Spleen (tissue), 13 donors: ENCODE results near the gene CAMK2N2. TPM values are rescaled to one million over a fixed set of nuclear protein-coding genes. Genes with fewer than 3 reads are reported as not detected.
A peak's percentile ranks its signal among the peaks of the same experiment; 100 is the strongest.

Source experiments
- DNase-seq: peaks from one replicate; pipeline ENCODE4 v3.0.0-alpha.2; 2020
- H3K27ac ChIP-seq, 8 donors: fragments of 200-600 bp; sonication (generic) in 7 of 8; 1 replicate in 4 of 8; 2 replicates in 4 of 8; pipeline versions ENCODE4 v1.5.0 to v1.8.0; 2016 to 2021; ENCODE audit warnings: inconsistent platforms in 4 of 8, mild to moderate bottlenecking in 4 of 8, moderate library complexity in 1 of 8
- H3K27me3 ChIP-seq, 7 donors: fragments of 200-600 bp; sonication (generic) in 6 of 7; replicated peaks in 1 of 7; 1 replicate in 4 of 7; 2 replicates in 3 of 7; pipeline versions ENCODE4 v1.5.0 to v1.8.0; 2016 to 2021; ENCODE audit warnings: inconsistent platforms in 3 of 7, mild to moderate bottlenecking in 1 of 7
- H3K36me3 ChIP-seq, 6 donors: fragments of 200-600 bp; sonication (generic) in 5 of 6; 1 replicate in 4 of 6; 2 replicates in 2 of 6; pipeline versions ENCODE4 v1.5.0 to v1.8.0; 2016 to 2021; ENCODE audit warnings: inconsistent platforms in 2 of 6
- H3K4me1 ChIP-seq, 6 donors: fragments of 200-600 bp; sonication (generic) in 5 of 6; 1 replicate in 3 of 6; 2 replicates in 3 of 6; pipeline versions ENCODE4 v1.5.0 to v1.8.0; 2016 to 2021; ENCODE audit warnings: inconsistent platforms in 3 of 6
- H3K4me3 ChIP-seq, 8 donors: fragments of 200-600 bp; sonication (generic) in 7 of 8; 1 replicate in 4 of 8; 2 replicates in 4 of 8; pipeline versions ENCODE4 v1.5.0 to v1.8.0; 2016 to 2021; ENCODE audit warnings: inconsistent platforms in 4 of 8, mild to moderate bottlenecking in 4 of 8, moderate library complexity in 2 of 8
- H3K9me3 ChIP-seq, 8 donors: fragments of 200-600 bp; sonication (generic) in 7 of 8; 1 replicate in 4 of 8; 2 replicates in 4 of 8; pipeline versions ENCODE4 v1.5.0 to v1.8.0; 2016 to 2021; ENCODE audit warnings: inconsistent platforms in 4 of 8
- CTCF ChIP-seq, 11 experiments: fragments of 200-600 bp in 7 of 11; fragments of 450-650 bp in 4 of 11; sonication (generic) in 4 of 11; IDR thresholded peaks in 8 of 11; conservative IDR thresholded peaks in 3 of 11; 1 replicate in 7 of 11; 2 replicates in 4 of 11; pipeline versions ENCODE4 v1.4.0 to v1.8.0; 2016 to 2021; ENCODE audit warnings: antibody characterized with exemption in 11 of 11, inconsistent platforms in 4 of 11, mild to moderate bottlenecking in 1 of 11
- POLR2A ChIP-seq, 3 donors: fragments of 450-650 bp; IDR thresholded peaks; one replicate each; pipeline ENCODE4 v1.5.1; 2017; ENCODE audit warnings: antibody characterized with exemption in 3 of 3, mild to moderate bottlenecking in 1 of 3
- POLR2AphosphoS5 ChIP-seq, 3 donors: sonication (generic); formaldehyde crosslinking; IDR thresholded peaks; one replicate each; pipeline ENCODE4 v1.5.1; 2017; ENCODE audit warnings: antibody characterized with exemption in 3 of 3
- WGBS, 5 donors: extraction: QIAGEN DNeasy Blood & Tissue Kit in 3 of 5; methylation state at CpG; one replicate each; pipeline versions ENCODE4 v1.1.5 to v1.1.7; 2013 to 2018; 5-methylcytosine and 5-hydroxymethylcytosine counted together
- intact Hi-C: fragments of 100-400 bp; cut with DNase I; formaldehyde crosslinking; loops from one replicate; pipeline ENCODE4 v1.15.0; 2023; ENCODE audit warnings: low total_unique reads
- long read RNA-seq, 2 donors: transcript quantifications; one replicate each; lab custom pipeline, GENCODE V29; 2026
- polyA plus RNA-seq, 3 donors: library from polyadenylated mRNA; stranded (reverse); fragments of 200-250 nt; gene quantifications; one replicate each; pipeline ENCODE4 v1.2.1, GENCODE V29; 2013
- total RNA-seq, 7 donors: library from RNA; depleted of rRNA in 3 of 7; stranded (reverse); fragments of >200 nt in 3 of 7; fragmentation: NEBNext Ultra II Directional in 4 of 7; extraction: Animal tissue kit (Norgen Biotek cat#: 25700) in 4 of 7; gene quantifications; one replicate each; pipeline versions ENCODE4 v1.1.0 to v1.2.1, GENCODE V29; 2016 to 2021
- donor health status: healthy with polysubstance abuse.
- donor health status: DM: no; HTN: no; CAD: no; lungs with moderate emphysema.
- donor health status: DM: no; HTN: no; CAD: no.
- donor health status: Bipolar disorder and iron deficiency.
- donor health status: healthy.
- donor health status: DM: no; HTN: no; CAD: no.
- donor health status: DM: yes; HTN: yes; CAD: no.

Gene CAMK2N2
- total RNA-seq: under 1 TPM in 1 of 7 donors, not detected in 6; 0.35 TPM
- polyA plus RNA-seq: under 1 TPM in 1 of 3 donors, not detected in 2; 0.08 TPM
- long read RNA-seq, donor 1: 0 reads
- long read RNA-seq, donor 2, partial matches to known transcripts: 0 of 1 reads
- long read RNA-seq, donor 2, other reads (novel, unspliced or antisense): 0 of 1 reads

- peak; percentile 85 for DNase-seq
- intact Hi-C loops: no loop called here
- WGBS, 5 donors: 0 to 2% (median 1%) methylated on average over 10 to 67 of the region's 67 CpGs
Measured at GRCh38 chr3:184261270-184261853, at the start of gene CAMK2N2. TSS of gene CAMK2N2 (minus strand) at chr3:184261553. CDS start at chr3:184261285, 268 bp downstream.

GRCh38 chr3:184308744-184309143, 47.4 kb upstream of the CAMK2N2 start:
- H3K36me3 ChIP-seq: peaks cover 14 to 67% (median 57%) of the 10 kb centered on the region in 6 donors
- 72 to 78% (median 74%) methylated on average over 7 of the region's 7 CpGs for WGBS, 5 donors
- intact Hi-C loops: no loop called here
- DNase-seq: no peak
- peaks cover 0 to 3% (median 2%) of the 10 kb centered on the region in 6 donors for H3K4me1 ChIP-seq
- H3K9me3 ChIP-seq: no peaks in the 10 kb centered on the region
- no peak for TF ChIP-seq POLR2A (IDR thresholded peaks at IDR 0.05)
- no peak for TF ChIP-seq CTCF (IDR thresholded peaks at IDR 0.05 in 8 of 11, conservative IDR thresholded peaks at IDR 0.05 in 3 of 11)
- TF ChIP-seq POLR2AphosphoS5 (IDR thresholded peaks at IDR 0.05): no peak
- no peaks in the 10 kb centered on the region for H3K27me3 ChIP-seq
- no peak overlapping the region for H3K4me3 ChIP-seq
- no peak overlapping the region for H3K27ac ChIP-seq

More at GRCh38 chr3:184261270-184261853, at the start of gene CAMK2N2:
- Histone ChIP-seq H3K27me3 (peaks cover 3 to 82% (median 55%) of the 10 kb centered on the region in 7 donors), H3K4me3 (peak within 1 kb of the TSS; percentile 34 to 75 (median 54)), H3K4me1 (peaks cover 17 to 39% (median 32%) of the 10 kb centered on the region in 6 donors), H3K9me3 (no peaks in the 10 kb centered on the region), H3K27ac (peak within 1 kb of the TSS in 2 of 8 donors; percentile 13 to 24), H3K36me3 (peaks cover 0 to 17% (median 2%) of the 10 kb centered on the region in 6 donors)
- TF ChIP-seq CTCF (IDR thresholded peaks at IDR 0.05 in 8 of 11, conservative IDR thresholded peaks at IDR 0.05 in 3 of 11): no peak
- TF ChIP-seq POLR2AphosphoS5 (IDR thresholded peaks at IDR 0.05): no peak
- no peak for TF ChIP-seq POLR2A (IDR thresholded peaks at IDR 0.05)

- TF ChIP-seq POLR2AphosphoS5 (IDR thresholded peaks at IDR 0.05): no peak
- no peak for TF ChIP-seq CTCF (IDR thresholded peaks at IDR 0.05 in 8 of 11, conservative IDR thresholded peaks at IDR 0.05 in 3 of 11)
- TF ChIP-seq POLR2A (IDR thresholded peaks at IDR 0.05): no peak
- H3K27me3 ChIP-seq: no peaks in the 10 kb centered on the region
- no peaks in the 10 kb centered on the region for H3K9me3 ChIP-seq
- WGBS, 5 donors: 91 to 99% (median 97%) methylated on average over 9 of the region's 9 CpGs
- no peak overlapping the region for H3K4me3 ChIP-seq
- intact Hi-C loops: no loop called here
- no peak overlapping the region for H3K27ac ChIP-seq
- no peak for DNase-seq
- peaks cover 0 to 2% (median 0%) of the 10 kb centered on the region in 6 donors for H3K4me1 ChIP-seq
- peaks cover 19 to 75% (median 65%) of the 10 kb centered on the region in 6 donors for H3K36me3 ChIP-seq
Measured at GRCh38 chr3:184307915-184308314, 46.6 kb upstream of the CAMK2N2 start.

GRCh38 chr3:184306341-184306972, 45.1 kb upstream of the CAMK2N2 start:
- Histone ChIP-seq H3K4me1 (peaks cover 0 to 11% (median 0%) of the 10 kb centered on the region in 6 donors), H3K27me3 (no peaks in the 10 kb centered on the region), H3K9me3 (no peaks in the 10 kb centered on the region), H3K36me3 (peaks cover 22 to 90% (median 80%) of the 10 kb centered on the region in 6 donors), H3K27ac (no peak overlapping the region), H3K4me3 (no peak overlapping the region)
- WGBS, 5 donors: 91 to 97% (median 95%) methylated on average over 4 of the region's 4 CpGs
- intact Hi-C loops: no loop called here
- TF ChIP-seq POLR2AphosphoS5 (IDR thresholded peaks at IDR 0.05) (no peak), CTCF (IDR thresholded peaks at IDR 0.05 in 8 of 11, conservative IDR thresholded peaks at IDR 0.05 in 3 of 11) (no peak), POLR2A (IDR thresholded peaks at IDR 0.05) (no peak)
- DNase-seq: no peak
